Vagina (tissue), 2 donors: ENCODE results near the gene RAB11FIP3. TPM values are rescaled to one million over a fixed set of nuclear protein-coding genes. Genes with fewer than 3 reads are reported as not detected.
A peak's percentile ranks its signal among the peaks of the same experiment; 100 is the strongest.

ENCODE experiments used
- DNase-seq, 2 donors: peaks; one replicate each; pipeline ENCODE4 v3.0.0-alpha.2; 2017; ENCODE audit errors: extremely low spot score in 2 of 2
- H3K27ac ChIP-seq: fragments of 200-600 bp; sonication (generic); one replicate; pipeline ENCODE4 v1.5.1; 2019
- H3K27me3 ChIP-seq: fragments of 200-600 bp; sonication (generic); one replicate; pipeline ENCODE4 v1.5.1; 2019
- H3K36me3 ChIP-seq, 2 donors: fragments of 200-600 bp; sonication (generic); one replicate each; pipeline ENCODE4 v1.5.1; 2017 to 2019
- H3K4me1 ChIP-seq: fragments of 200-600 bp; sonication (generic); one replicate; pipeline ENCODE4 v1.5.1; 2019
- H3K4me3 ChIP-seq, 2 donors: fragments of 200-600 bp; sonication (generic); 1 replicate in 1 of 2; 2 replicates in 1 of 2; pipeline ENCODE4 v1.5.1; 2016 to 2019
- H3K9me3 ChIP-seq: fragments of 200-600 bp; sonication (generic); one replicate; pipeline ENCODE4 v1.5.1; 2019
- CTCF ChIP-seq, 3 experiments: fragments of 450-650 bp in 2 of 3; fragments of 200-600 bp in 1 of 3; sonication (generic) in 1 of 3; IDR thresholded peaks; one replicate each; pipeline ENCODE4 v1.5.1; 2017 to 2019; ENCODE audit warnings: antibody characterized with exemption in 3 of 3, mild to moderate bottlenecking in 2 of 3, moderate library complexity in 2 of 3
- POLR2A ChIP-seq, 2 donors: fragments of 450-650 bp; IDR thresholded peaks; one replicate each; pipeline ENCODE4 v1.6.1; 2017; ENCODE audit warnings: antibody characterized with exemption in 2 of 2, mild to moderate bottlenecking in 2 of 2, moderate library complexity in 2 of 2
- POLR2AphosphoS5 ChIP-seq, 2 donors: sonication (generic); formaldehyde crosslinking; IDR thresholded peaks; one replicate each; pipeline ENCODE4 v1.9.0; 2017; ENCODE audit warnings: antibody characterized with exemption in 2 of 2, mild to moderate bottlenecking in 2 of 2, low read depth in 1 of 2; ENCODE audit not compliant: insufficient read depth in 1 of 2
- intact Hi-C: fragments of 100-400 bp; cut with DNase I; formaldehyde crosslinking; loops from one replicate; pipeline ENCODE4 v1.15.1; 2023
- total RNA-seq: library from RNA; depleted of rRNA; stranded (reverse); fragments of >200 nt; gene quantifications from one replicate; pipeline ENCODE4 v1.2.3, GENCODE V29; 2016

RAB11FIP3 gene
- total RNA-seq, 1 donor from 2014 or later: 36.6 TPM

- H3K27me3 ChIP-seq: no peaks in the 10 kb centered on the region
- intact Hi-C loops: no loop called here
Observed at GRCh38 chr16:560701-561412, 135.4 kb downstream of the RAB11FIP3 start.

GRCh38 chr16:561413-561794, 136.0 kb downstream of the RAB11FIP3 start:
- H3K4me1 ChIP-seq: peaks cover 17% of the 10 kb centered on the region
- no peaks in the 10 kb centered on the region for H3K9me3 ChIP-seq
- no peak overlapping the region for H3K27ac ChIP-seq
- no peaks in the 10 kb centered on the region for H3K36me3 ChIP-seq
- DNase-seq: no peak
- intact Hi-C loops: no loop called here
- no peak for TF ChIP-seq POLR2AphosphoS5 (IDR thresholded peaks at IDR 0.05; ENCODE audit: insufficient read depth in 1 of 2, low read depth in 1 of 2)
- no peak for TF ChIP-seq POLR2A (IDR thresholded peaks at IDR 0.05)
- TF ChIP-seq CTCF (IDR thresholded peaks at IDR 0.05): no peak
- no peaks in the 10 kb centered on the region for H3K27me3 ChIP-seq
- H3K4me3 ChIP-seq: no peak overlapping the region

More at GRCh38 chr16:560701-561412, 135.4 kb downstream of the RAB11FIP3 start:
- no peak for DNase-seq
- TF ChIP-seq POLR2AphosphoS5 (IDR thresholded peaks at IDR 0.05; ENCODE audit: insufficient read depth in 1 of 2, low read depth in 1 of 2) (no peak), CTCF (IDR thresholded peaks at IDR 0.05) (no peak), POLR2A (IDR thresholded peaks at IDR 0.05) (no peak)
- Histone ChIP-seq H3K9me3 (no peaks in the 10 kb centered on the region), H3K4me3 (peak overlapping the region in 1 of 2 donors; percentile 38), H3K4me1 (peaks cover 11% of the 10 kb centered on the region), H3K27ac (no peak overlapping the region), H3K36me3 (no peaks in the 10 kb centered on the region)

GRCh38 chr16:561957-562938, 136.8 kb downstream of the RAB11FIP3 start:
- Histone ChIP-seq H3K4me1 (peaks cover 25% of the 10 kb centered on the region), H3K9me3 (no peaks in the 10 kb centered on the region), H3K27ac (no peak overlapping the region), H3K4me3 (no peak overlapping the region), H3K27me3 (no peaks in the 10 kb centered on the region), H3K36me3 (no peaks in the 10 kb centered on the region)
- intact Hi-C loops: no loop called here
- no peak for TF ChIP-seq POLR2AphosphoS5 (IDR thresholded peaks at IDR 0.05; ENCODE audit: insufficient read depth in 1 of 2, low read depth in 1 of 2)
- no peak for TF ChIP-seq POLR2A (IDR thresholded peaks at IDR 0.05)
- TF ChIP-seq CTCF (IDR thresholded peaks at IDR 0.05): no peak
- DNase-seq: no peak

GRCh38 chr16:563072-563644, 137.7 kb downstream of the RAB11FIP3 start:
- TF ChIP-seq CTCF (IDR thresholded peaks at IDR 0.05) (no peak), POLR2A (IDR thresholded peaks at IDR 0.05) (no peak), POLR2AphosphoS5 (IDR thresholded peaks at IDR 0.05; ENCODE audit: insufficient read depth in 1 of 2, low read depth in 1 of 2) (no peak)
- Histone ChIP-seq H3K9me3 (no peaks in the 10 kb centered on the region), H3K4me3 (no peak overlapping the region), H3K4me1 (peaks cover 34% of the 10 kb centered on the region), H3K27ac (no peak overlapping the region), H3K27me3 (no peaks in the 10 kb centered on the region), H3K36me3 (no peaks in the 10 kb centered on the region)
- DNase-seq: no peak
- intact Hi-C loops: no loop called here
